Upper lobe of left lung (tissue), 4 donors: Measurements from ENCODE around the gene FTSJ1.

Experiments
- CTCF ChIP-seq, 6 experiments: fragments of 450-650 bp in 4 of 6; fragments of 200-600 bp in 2 of 6; sonication (generic) in 2 of 6; IDR thresholded peaks; one replicate each; pipeline ENCODE4 v1.5.1; 2016 to 2019; ENCODE audit warnings: antibody characterized with exemption in 6 of 6
- EP300 ChIP-seq, 4 donors: sonication (generic); formaldehyde crosslinking; IDR thresholded peaks; one replicate each; pipeline ENCODE4 v1.5.1; 2017; ENCODE audit warnings: antibody characterized with exemption in 4 of 4, control low read depth in 2 of 4
- POLR2A ChIP-seq, 4 donors: fragments of 450-650 bp; IDR thresholded peaks; one replicate each; pipeline ENCODE4 v1.5.1; 2016 to 2017; ENCODE audit warnings: antibody characterized with exemption in 4 of 4, mild to moderate bottlenecking in 2 of 4
- POLR2AphosphoS5 ChIP-seq, 2 donors: sonication (generic); formaldehyde crosslinking; IDR thresholded peaks; one replicate each; pipeline ENCODE4 v1.5.1; 2017; ENCODE audit warnings: antibody characterized with exemption in 2 of 2

- TF ChIP-seq CTCF (IDR thresholded peaks at IDR 0.05) (no peak), POLR2A (IDR thresholded peaks at IDR 0.05) (no peak), EP300 (IDR thresholded peaks at IDR 0.05) (no peak), POLR2AphosphoS5 (IDR thresholded peaks at IDR 0.05) (no peak)
Measured at GRCh38 chrX:48468247-48468671, 7.7 kb upstream of the FTSJ1 start.
